GM13977 (cell line): ENCODE data around the gene BRME1.
"Not testable (repeated sequence)": the region's sequence is repeated elsewhere in the genome, so short reads cannot be mapped to it uniquely, and the experiment has no call there.

Experiments
- DNase-seq: peaks from one replicate; pipeline ENCODE4 v3.0.0; 2012; ENCODE audit warnings: low spot score
- in situ Hi-C: fragments of 300-500 bp; cut with MboI; formaldehyde crosslinking; loops from one replicate; pipeline ENCODE4 v1.12.0; 2022; ENCODE audit warnings: low sequenced_read_pairs, low pct_unique_long_range_greater_than_20kb, mixed read lengths, inconsistent platforms; ENCODE audit not compliant: unreplicated experiment
- TF ChIP-seq, protein P1 (sequence below): IDR thresholded peaks from 2 replicates; pipeline ENCODE4 v1.5.1; 2012; ENCODE audit warnings: mild to moderate bottlenecking, control low read depth; ENCODE audit not compliant: insufficient read depth; ENCODE audit errors: extremely low read depth, missing control alignments

BRME1 gene

DNA sequence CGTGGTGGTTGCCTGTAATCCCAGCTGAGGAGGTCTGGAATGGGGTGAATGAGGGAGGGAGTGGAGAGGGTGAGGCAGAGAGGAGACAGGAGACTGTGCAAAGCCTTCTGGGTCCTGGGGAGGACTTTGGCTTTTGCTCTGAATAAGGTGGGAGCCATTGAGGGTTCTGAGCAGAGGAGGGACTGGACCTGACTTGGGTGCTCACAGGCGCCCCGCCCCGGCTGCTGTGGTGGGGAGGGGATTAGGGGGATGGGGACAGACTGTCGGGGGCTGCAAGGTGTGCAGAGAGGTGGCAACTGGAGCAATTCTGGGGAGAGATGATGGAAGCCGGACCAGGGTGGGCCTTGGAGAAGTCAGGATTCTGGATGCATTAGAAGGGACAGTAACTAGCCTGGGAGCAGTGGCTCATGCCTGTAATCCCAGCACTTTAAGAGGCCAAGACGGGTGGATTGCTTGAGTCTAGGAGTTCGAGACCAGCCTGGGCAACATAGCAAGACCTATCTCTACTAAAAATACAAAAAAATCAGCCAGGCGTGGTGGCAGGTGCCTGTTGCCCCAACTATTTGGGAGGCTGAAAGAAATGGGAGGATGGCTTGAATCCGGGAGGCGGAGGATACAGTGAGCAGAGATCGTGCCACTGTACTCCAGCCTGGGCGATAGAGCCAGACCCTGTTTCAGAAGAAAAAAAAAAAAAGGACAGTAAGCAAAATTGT lies 45.1 kb downstream of the BRME1 start:
- TF ChIP-seq, protein P1, sequence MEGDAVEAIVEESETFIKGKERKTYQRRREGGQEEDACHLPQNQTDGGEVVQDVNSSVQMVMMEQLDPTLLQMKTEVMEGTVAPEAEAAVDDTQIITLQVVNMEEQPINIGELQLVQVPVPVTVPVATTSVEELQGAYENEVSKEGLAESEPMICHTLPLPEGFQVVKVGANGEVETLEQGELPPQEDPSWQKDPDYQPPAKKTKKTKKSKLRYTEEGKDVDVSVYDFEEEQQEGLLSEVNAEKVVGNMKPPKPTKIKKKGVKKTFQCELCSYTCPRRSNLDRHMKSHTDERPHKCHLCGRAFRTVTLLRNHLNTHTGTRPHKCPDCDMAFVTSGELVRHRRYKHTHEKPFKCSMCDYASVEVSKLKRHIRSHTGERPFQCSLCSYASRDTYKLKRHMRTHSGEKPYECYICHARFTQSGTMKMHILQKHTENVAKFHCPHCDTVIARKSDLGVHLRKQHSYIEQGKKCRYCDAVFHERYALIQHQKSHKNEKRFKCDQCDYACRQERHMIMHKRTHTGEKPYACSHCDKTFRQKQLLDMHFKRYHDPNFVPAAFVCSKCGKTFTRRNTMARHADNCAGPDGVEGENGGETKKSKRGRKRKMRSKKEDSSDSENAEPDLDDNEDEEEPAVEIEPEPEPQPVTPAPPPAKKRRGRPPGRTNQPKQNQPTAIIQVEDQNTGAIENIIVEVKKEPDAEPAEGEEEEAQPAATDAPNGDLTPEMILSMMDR = no peak
- in situ Hi-C loops = no loop called here
- no peak for DNase-seq

DNA sequence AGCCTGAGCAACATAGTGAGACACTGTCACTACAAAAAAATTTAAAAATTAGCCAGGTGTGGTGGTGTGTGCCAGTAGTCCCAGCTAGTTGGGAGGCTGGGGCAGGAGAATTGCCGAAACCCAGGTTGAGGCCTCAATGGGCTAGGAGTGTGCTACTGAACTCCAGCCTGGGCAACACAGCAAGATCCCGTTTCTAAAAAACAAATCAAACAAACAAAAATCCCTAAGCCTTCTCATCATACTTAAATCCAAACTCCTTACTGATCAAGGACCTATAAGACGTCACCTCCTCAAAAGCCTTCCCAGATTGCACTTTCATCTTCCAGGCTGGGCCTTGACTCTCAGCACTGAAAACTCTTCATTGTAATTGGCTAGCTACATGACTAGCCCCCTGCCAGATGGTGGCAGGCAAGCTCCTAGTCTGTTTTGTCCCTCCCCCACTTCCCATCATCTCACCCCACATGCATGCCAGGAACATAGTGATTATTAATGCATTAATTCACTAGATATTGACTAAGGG lies 46.5 kb downstream of the BRME1 start:
- in situ Hi-C loops = loop anchor here (10.0 kb wide), 1 partner anchor 75 kb away; no protein-coding TSS in a partner anchor
- DNase-seq = no peak
- TF ChIP-seq, protein P1 = no peak

DNA sequence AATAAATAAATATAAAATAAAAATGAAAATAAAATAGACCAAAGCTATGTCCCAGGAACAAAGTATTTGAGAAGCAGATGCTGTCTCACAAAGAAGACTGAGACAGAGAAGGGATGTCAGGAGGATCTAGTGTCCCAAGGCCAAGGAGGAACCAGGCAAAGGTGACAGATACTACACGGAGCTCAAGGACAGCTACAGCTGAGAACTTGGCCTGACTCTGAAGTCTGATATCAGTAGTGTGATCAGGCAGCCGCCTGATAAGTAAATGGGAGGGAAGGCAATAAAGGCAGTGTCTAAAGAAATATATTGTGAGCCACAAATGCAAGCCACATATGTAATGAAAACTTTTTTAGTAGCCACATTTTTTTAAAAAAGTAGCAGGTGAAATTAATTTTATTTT lies 49.4 kb downstream of the BRME1 start:
- TF ChIP-seq, protein P1 = no peak
- in situ Hi-C loops = loop anchor here (10.0 kb wide), 1 partner anchor 72 kb away; no protein-coding TSS in a partner anchor

DNA sequence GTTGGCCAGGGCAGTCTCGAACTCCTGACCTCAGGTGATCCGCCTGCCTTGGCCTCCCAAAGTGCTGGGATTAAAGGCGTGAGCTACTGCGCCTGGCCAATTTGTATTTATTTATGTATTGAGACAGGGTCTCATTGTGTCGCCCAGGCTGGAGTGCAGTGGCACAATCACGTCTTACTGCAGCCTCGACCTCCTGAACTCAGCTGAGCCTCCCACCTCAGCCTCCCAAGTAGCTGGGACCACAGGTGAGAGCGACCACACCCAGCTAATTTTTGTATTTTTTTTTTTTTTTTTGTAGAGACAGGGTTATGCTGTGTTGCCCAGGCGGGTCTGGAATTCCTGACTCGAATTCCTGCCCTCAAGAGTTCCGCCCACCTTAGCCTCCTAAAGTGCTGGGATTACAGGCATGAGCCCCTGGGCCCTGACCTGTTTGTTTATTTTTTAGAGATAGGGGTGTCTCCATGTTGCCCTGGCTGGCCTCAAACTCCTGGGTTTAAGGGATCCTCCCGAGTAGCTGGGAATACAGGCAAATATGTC lies 53.7 kb downstream of the BRME1 start:
- not testable (repeated sequence) for DNase-seq

More for the DNA sequence above, 49.4 kb downstream of the BRME1 start:
- no peak for DNase-seq

DNA sequence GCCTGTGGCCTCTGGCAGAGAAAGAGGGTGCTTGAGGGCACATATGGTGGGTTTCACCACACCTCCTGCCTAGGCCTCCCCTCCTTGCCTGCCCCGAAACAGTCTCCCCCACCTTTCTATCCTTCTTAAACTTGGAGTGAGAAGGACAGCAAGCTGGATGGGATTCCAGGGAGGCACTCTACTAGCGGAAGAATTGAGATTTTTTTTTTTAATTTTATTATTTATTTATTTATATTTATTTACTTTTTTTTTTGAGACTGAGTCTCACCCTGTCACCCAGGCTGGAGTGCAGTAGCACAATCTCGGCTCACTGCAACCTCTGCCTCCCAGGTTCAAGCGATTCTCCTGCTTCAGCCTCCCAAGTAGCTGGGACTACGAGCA lies 54.2 kb downstream of the BRME1 start:
- not testable (repeated sequence) for DNase-seq
- in situ Hi-C loops = loop anchor here (10.0 kb wide), 1 partner anchor 67 kb away; no protein-coding TSS in a partner anchor

More for the DNA sequence above, 53.7 kb downstream of the BRME1 start:
- in situ Hi-C loops = loop anchor here (10.0 kb wide), 1 partner anchor 67 kb away; no protein-coding TSS in a partner anchor

DNA sequence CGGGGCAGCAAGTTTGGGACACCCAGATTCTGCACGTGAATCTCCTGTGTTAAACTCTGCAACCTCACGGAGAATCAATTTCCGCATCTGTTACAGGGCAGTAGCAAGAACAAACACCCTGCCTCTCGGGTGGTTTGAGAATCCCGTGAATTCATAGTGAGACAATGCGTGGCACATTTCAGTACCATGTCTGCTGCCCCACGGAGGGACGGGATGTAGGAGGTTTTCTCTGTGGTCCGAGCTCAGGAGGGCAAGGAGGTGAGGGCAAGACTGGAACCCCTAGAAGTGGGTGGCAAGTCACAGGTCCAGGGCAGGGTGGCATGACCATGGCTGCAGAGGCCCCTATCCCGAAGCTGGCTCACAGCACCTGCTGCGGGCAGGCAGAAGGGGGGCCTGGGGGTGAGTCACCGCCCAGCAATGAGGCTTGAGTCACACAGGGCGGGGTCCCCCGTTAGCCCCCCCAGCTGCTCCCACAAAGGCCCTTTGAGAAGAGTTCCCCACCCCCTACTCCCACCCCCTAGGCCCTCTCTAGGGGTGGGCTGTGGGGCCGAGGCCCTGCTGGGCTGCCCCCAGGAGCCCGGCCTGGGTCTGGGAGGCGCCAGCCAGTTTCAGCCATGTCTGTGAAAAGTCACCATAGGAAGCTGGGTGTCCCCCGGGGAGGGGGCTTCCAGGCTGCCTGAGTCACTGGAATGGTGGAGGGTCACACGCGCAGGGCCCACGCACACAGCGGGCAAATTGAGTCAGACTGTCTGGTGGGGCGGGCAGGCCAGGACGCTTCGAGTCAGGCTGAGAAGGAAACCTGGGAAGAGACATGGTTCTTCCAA lies 54.8 kb downstream of the BRME1 start:
- TF ChIP-seq, protein P1 = no peak
- no peak for DNase-seq
- in situ Hi-C loops = loop anchor here (10.0 kb wide), 1 partner anchor 66 kb away; no protein-coding TSS in a partner anchor
